G401 (cell line): ENCODE measurements around the gene SLC5A4. TPM values are rescaled to one million over a fixed set of nuclear protein-coding genes. Genes with fewer than 3 reads are reported as not detected.
A peak's percentile ranks its signal among the peaks of the same experiment; 100 is the strongest.
"Not testable (repeated sequence)": the region's sequence is repeated elsewhere in the genome, so short reads cannot be mapped to it uniquely, and the experiment has no call there.

Experiments
- DNase-seq: peaks from one replicate; pipeline ENCODE4 v3.0.0-alpha.2; 2015; ENCODE audit warnings: low spot score
- in situ Hi-C: cut with HindIII; loops from 2 replicates; pipeline ENCODE4 v1.10.0; 2016; ENCODE audit warnings: low sequenced_read_pairs, mixed read lengths
- total RNA-seq: library from RNA; depleted of rRNA; stranded (reverse); fragments of >200 nt; shearing (Covaris generic); gene quantifications from 2 replicates; pipeline ENCODE4 v1.2.3, GENCODE V29; 2014; rRNA removed

Gene SLC5A4
- not detected in 2 replicates for total RNA-seq

GRCh38 chr22:32255217-32255616 is at the start of gene SLC5A4:
SLC5A4 (minus strand) TSS chr22:32255347; CDS start chr22:32255329, 18 bp downstream.
- in situ Hi-C loops = loop anchor here (25.0 kb wide), 1 partner anchor 243 kb away; no protein-coding TSS in a partner anchor
- DNase-seq = no peak

GRCh38 chr22:32293921-32294320 is 38.8 kb upstream of the SLC5A4 start:
- in situ Hi-C loops, DNase-seq: not testable (repeated sequence)

GRCh38 chr22:32286290-32286840 is 31.2 kb upstream of the SLC5A4 start:
- no peak for DNase-seq
- in situ Hi-C loops = no loop called here

- in situ Hi-C loops = no loop called here
- DNase-seq = no peak
Measured at GRCh38 chr22:32281072-32281471, 25.9 kb upstream of the SLC5A4 start.

GRCh38 chr22:32275353-32275752 is 20.2 kb upstream of the SLC5A4 start:
- DNase-seq, in situ Hi-C loops: not testable (repeated sequence)

GRCh38 chr22:32271389-32271788 is 16.2 kb upstream of the SLC5A4 start:
- no peak for DNase-seq
- in situ Hi-C loops = loop anchor here (25.0 kb wide), 1 partner anchor 259 kb away; no protein-coding TSS in a partner anchor

GRCh38 chr22:32270641-32271369 is 15.7 kb upstream of the SLC5A4 start:
- DNase-seq = no peak
- in situ Hi-C loops = loop anchor here (25.0 kb wide), 1 partner anchor 259 kb away; no protein-coding TSS in a partner anchor

GRCh38 chr22:32269316-32269715 is 14.2 kb upstream of the SLC5A4 start:
- in situ Hi-C loops = loop anchor here (25.0 kb wide), 1 partner anchor 257 kb away; no protein-coding TSS in a partner anchor
- no peak for DNase-seq

GRCh38 chr22:32267011-32267410 is 11.9 kb upstream of the SLC5A4 start:
- in situ Hi-C loops = loop anchor here (25.0 kb wide), 1 partner anchor 255 kb away; no protein-coding TSS in a partner anchor
- no peak for DNase-seq

- DNase-seq = peak; percentile 58
- in situ Hi-C loops = loop anchor here (25.0 kb wide), 1 partner anchor 254 kb away; no protein-coding TSS in a partner anchor
Measured at GRCh38 chr22:32265882-32266767, 11.0 kb upstream of the SLC5A4 start.

- in situ Hi-C loops = loop anchor here (25.0 kb wide), 1 partner anchor 251 kb away; no protein-coding TSS in a partner anchor
- not testable (repeated sequence) for DNase-seq
Measured at GRCh38 chr22:32263678-32264077, 8.5 kb upstream of the SLC5A4 start.

GRCh38 chr22:32261306-32261705 is 6.2 kb upstream of the SLC5A4 start:
- in situ Hi-C loops = loop anchor here (25.0 kb wide), 1 partner anchor 249 kb away; no protein-coding TSS in a partner anchor
- DNase-seq = no peak

GRCh38 chr22:32258791-32259190 is 3.6 kb upstream of the SLC5A4 start:
- DNase-seq = no peak
- in situ Hi-C loops = loop anchor here (25.0 kb wide), 1 partner anchor 246 kb away; no protein-coding TSS in a partner anchor

GRCh38 chr22:32255726-32256125 is 579 bp upstream of the SLC5A4 start:
- in situ Hi-C loops = loop anchor here (25.0 kb wide), 1 partner anchor 243 kb away; no protein-coding TSS in a partner anchor
- DNase-seq = no peak

- no peak for DNase-seq
- in situ Hi-C loops = no loop called here
Measured at GRCh38 chr22:32249231-32249630, 5.9 kb downstream of the SLC5A4 start.

GRCh38 chr22:32248276-32248675 is 6.9 kb downstream of the SLC5A4 start:
- no peak for DNase-seq
- in situ Hi-C loops = no loop called here

- in situ Hi-C loops = no loop called here
- DNase-seq = no peak
Measured at GRCh38 chr22:32246166-32246565, 9.0 kb downstream of the SLC5A4 start.

- no peak for DNase-seq
- in situ Hi-C loops = no loop called here
Measured at GRCh38 chr22:32245042-32245441, 10.1 kb downstream of the SLC5A4 start.

GRCh38 chr22:32244547-32244946 is 10.6 kb downstream of the SLC5A4 start:
- no peak for DNase-seq
- in situ Hi-C loops = no loop called here
